HL-60/S4 treated with phorbol 12-myristate 13-acetate at 8.2 ng/mL for 4 days and 3 days (cell line): Measurements from ENCODE around the gene BAIAP2L1.
"Not testable (repeated sequence)": the region's sequence is repeated elsewhere in the genome, so short reads cannot be mapped to it uniquely, and the experiment has no call there.

Source experiments
- in situ Hi-C: fragments of 300-500 bp; cut with MboI; formaldehyde crosslinking; loops from 2 replicates; pipeline ENCODE4 v1.15.0; 2022; ENCODE audit warnings: low sequenced_read_pairs

BAIAP2L1 gene

GRCh38 chr7:98324782-98325181 lies 76.1 kb downstream of the BAIAP2L1 start:
- in situ Hi-C loops = no loop called here

- in situ Hi-C loops = no loop called here
These were observed 77.1 kb downstream of the BAIAP2L1 start for GRCh38 chr7:98323597-98324322.

DNA sequence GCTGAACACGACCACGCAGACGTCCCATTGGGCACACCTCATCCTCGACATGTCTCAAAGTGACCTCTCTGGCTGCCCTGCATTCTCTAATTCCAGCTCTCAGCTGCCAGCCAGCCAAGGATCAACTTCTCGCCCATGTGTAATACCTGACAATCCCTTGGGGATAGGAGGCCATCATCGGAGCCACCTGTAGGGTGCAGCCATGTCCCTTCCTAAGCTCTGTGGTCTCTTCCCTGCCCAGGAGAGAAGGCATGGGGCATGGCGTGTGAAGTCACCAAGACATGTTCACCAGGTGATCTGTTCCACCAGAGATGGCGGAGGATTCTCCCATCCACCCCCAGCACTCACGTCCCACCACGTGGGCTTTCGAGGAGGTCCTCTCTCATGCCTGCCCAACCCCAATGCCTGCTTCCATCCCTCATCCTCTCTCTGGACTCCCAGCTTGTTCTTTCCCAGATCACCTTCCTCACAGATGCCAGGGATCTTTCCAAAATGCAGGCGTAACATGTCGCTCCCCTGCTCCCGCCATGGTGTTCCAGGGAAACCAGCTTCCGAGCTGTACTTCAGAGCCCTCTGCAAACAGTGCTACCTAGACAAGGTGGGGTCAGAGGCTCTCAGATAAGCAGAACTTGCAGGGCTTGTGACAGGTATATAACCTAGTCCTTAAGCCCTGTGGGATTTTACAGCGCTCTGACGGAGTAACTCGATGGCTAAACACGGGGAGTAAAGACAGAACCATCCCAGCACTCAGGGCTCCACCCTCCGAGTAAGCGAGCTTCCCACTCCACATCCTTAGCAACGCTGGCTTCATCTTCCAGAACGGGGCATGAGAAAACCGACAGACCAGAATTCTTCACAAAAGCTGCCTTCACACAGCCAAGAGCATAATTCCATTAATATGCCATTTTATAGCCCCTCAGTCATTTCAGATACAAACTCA lies 78.3 kb downstream of the BAIAP2L1 start:
- in situ Hi-C loops = no loop called here

- in situ Hi-C loops = no loop called here
These were observed 79.6 kb downstream of the BAIAP2L1 start for GRCh38 chr7:98321301-98321700.

- in situ Hi-C loops = no loop called here
These were observed 81.7 kb downstream of the BAIAP2L1 start for GRCh38 chr7:98319176-98319575.

GRCh38 chr7:98317366-98318040 lies 83.4 kb downstream of the BAIAP2L1 start:
- in situ Hi-C loops = no loop called here

- in situ Hi-C loops = not testable (repeated sequence)
These were observed 84.8 kb downstream of the BAIAP2L1 start for GRCh38 chr7:98315994-98316527.

GRCh38 chr7:98315318-98315993 lies 85.4 kb downstream of the BAIAP2L1 start:
- in situ Hi-C loops = no loop called here

GRCh38 chr7:98314469-98314868 lies 86.4 kb downstream of the BAIAP2L1 start:
- in situ Hi-C loops = no loop called here

- in situ Hi-C loops = no loop called here
These were observed 88.7 kb downstream of the BAIAP2L1 start for GRCh38 chr7:98312201-98312600.

- in situ Hi-C loops = no loop called here
These were observed 91.3 kb downstream of the BAIAP2L1 start for GRCh38 chr7:98309566-98309965.

- in situ Hi-C loops = no loop called here
These were observed 92.9 kb downstream of the BAIAP2L1 start for GRCh38 chr7:98307971-98308466.

GRCh38 chr7:98305951-98306535 lies 94.8 kb downstream of the BAIAP2L1 start:
- in situ Hi-C loops = no loop called here

DNA sequence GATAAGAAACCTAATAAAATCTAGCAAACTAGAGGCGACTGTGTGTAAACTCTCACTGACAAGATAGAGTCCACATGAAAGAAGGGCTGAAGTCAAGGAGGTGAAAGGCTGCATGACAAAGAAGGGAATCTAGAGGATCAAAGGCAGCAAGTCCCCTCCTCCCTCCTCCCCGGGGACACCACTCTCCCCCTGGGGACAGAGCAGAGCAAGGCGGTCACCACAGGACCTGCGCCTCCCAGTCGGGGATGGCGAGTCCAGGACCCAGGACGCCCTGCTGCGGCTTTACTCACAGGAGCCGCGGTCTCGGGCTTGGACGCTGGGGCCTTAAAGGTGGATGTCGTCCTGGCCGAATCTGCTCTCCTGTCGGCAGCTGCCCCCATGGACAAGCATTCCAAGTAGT lies 97.0 kb downstream of the BAIAP2L1 start:
- in situ Hi-C loops = no loop called here

DNA sequence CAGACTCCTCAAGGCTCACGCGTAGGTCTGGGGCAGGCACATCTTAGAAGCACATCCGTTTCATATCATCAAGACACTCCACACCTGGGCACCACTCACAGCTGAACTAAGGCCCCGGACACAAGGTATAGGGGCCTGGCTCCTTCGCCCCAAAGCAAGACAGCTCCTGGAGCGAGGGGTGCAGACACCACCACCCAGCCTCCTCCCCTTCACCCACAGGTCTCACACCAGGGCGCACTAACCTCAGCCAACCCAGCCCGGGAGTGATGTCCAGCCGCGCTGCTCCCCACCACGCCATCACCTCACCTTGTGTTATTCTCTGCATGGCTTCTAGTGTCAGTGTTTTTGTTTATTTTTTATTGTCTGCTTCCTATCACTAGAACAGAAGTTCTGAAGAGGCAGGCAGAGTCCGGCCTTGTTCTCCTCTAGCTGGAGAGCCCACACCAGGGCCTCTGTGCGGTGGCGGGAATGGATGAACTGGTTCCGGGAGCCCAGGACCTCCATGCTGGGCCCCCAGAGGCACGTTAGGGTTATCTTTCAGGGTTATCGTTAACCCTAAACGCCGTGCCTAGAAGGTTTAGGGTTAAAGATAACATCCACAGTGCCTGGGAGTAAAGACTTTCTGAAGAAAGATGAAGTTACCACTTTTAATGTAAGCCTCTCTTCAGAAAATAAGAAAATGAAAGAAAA lies 97.6 kb downstream of the BAIAP2L1 start:
- in situ Hi-C loops = no loop called here

DNA sequence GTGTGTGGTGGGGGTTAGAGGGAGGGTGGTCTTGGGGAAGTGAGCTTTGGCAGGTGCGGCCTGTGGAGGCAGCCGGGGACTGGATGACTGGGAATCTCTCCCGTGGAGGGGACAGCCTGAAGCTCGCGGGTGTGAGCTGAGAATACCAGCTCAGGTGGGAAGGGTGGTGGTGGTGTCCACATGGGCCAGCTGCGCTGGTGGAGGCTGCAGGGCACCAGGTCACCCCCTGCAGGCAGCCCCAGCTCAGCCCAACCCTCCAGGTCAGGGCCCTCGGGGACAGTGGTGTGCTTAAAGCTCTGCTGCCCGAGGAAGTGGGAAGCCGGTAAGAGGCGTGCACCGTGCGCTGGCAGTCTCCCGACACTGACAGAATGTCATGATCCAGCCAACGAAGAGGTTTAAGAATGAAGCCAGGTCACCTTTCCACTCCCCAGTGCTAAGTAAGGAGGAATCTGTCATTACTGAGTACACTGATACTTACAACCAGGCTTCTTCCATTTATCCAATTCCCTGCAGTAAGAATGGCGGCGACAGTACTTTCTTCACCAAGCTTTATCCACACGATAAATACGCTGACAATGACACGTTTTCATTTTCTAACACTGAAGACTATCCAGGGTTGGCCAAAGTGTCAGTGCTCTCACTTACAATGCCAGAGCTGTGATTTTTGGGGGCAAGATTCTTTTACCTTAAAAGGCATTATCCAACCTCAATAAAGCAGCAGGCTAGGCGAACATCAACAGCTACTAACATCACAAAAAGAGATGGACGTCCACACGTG lies 99.0 kb downstream of the BAIAP2L1 start:
- in situ Hi-C loops = no loop called here

GRCh38 chr7:98300595-98301372 lies 100.1 kb downstream of the BAIAP2L1 start:
- in situ Hi-C loops = no loop called here
